Pancreas (tissue), 10 donors: ENCODE results near the gene KCNK7. TPM values are rescaled to one million over a fixed set of nuclear protein-coding genes. Genes with fewer than 3 reads are reported as not detected.

Source experiments
- ATAC-seq, 4 donors: fragments of 200-7000 bp; cut with Tn5 transposase; one replicate each; pipeline versions ENCODE4 v1.8.0 to v1.9.1; 2020; ENCODE audit warnings: mild to moderate bottlenecking in 4 of 4, moderate library complexity in 4 of 4
- DNase-seq, 6 donors: peaks; one replicate each; pipeline ENCODE4 v3.0.0-alpha.2; 2020
- FAIRE-seq: peaks from 2 replicates; lab custom pipeline; 2012; peaks lifted over from hg19 to GRCh38; lab: Jason Lieb, UNC
- H3K27ac ChIP-seq, 4 donors: fragments of 200-600 bp; sonication (generic); 1 replicate in 3 of 4; 2 replicates in 1 of 4; pipeline versions ENCODE4 v1.5.0 to v1.8.0; 2020
- H3K27me3 ChIP-seq, 4 donors: fragments of 200-600 bp; one replicate each; pipeline ENCODE4 v1.8.0; 2021
- H3K36me3 ChIP-seq, 3 donors: fragments of 200-600 bp; sonication (generic) in 1 of 3; one replicate each; pipeline versions ENCODE4 v1.5.0 to v1.8.0; 2020 to 2021
- H3K4me1 ChIP-seq, 3 donors: fragments of 200-600 bp; one replicate each; pipeline ENCODE4 v1.8.0; 2021
- H3K4me3 ChIP-seq, 4 donors: fragments of 200-600 bp; sonication (generic) in 2 of 4; one replicate each; pipeline versions ENCODE4 v1.5.0 to v1.8.0; 2020 to 2021
- H3K9me3 ChIP-seq, 4 donors: fragments of 200-600 bp; one replicate each; pipeline ENCODE4 v1.8.0; 2021
- CTCF ChIP-seq, 4 donors: fragments of 200-600 bp; sonication (generic) in 3 of 4; IDR thresholded peaks; one replicate each; pipeline versions ENCODE4 v1.5.0 to v1.8.0; 2021; ENCODE audit warnings: antibody characterized with exemption in 4 of 4
- WGBS, 2 donors: extraction: QIAGEN DNeasy Blood & Tissue Kit; methylation state at CpG; one replicate each; pipeline ENCODE4 v1.1.7; 2013; 5-methylcytosine and 5-hydroxymethylcytosine counted together
- intact Hi-C, 3 donors: fragments of 100-400 bp; cut with DNase I; formaldehyde crosslinking; loops; one replicate each; pipeline versions ENCODE4 v1.11.1 to v1.14.2; 2022
- polyA plus RNA-seq, 2 donors: library from polyadenylated mRNA; stranded (reverse); fragments of 200-250 nt; gene quantifications; one replicate each; pipeline ENCODE4 v1.2.3, GENCODE V29; 2013
- total RNA-seq, 6 donors: library from RNA; stranded (reverse); fragmentation: NEBNext Ultra II Directional in 4 of 6; extraction: Animal tissue kit (Norgen Biotek cat#: 25700) in 4 of 6; gene quantifications; one replicate each; pipeline versions ENCODE4 v1.2.1 to v1.2.4, GENCODE V29; 2021 to 2023
- donor health status: healthy with polysubstance abuse.
- donor health status: DM: no; HTN: no; CAD: no; lungs with moderate emphysema.
- donor health status: DM: no; HTN: no; CAD: no.
- donor health status: control.
- donor health status: control.
- donor health status: Bipolar disorder and iron deficiency.
- donor health status: DM: yes; HTN: yes; CAD: no.
- donor health status: DM: no; HTN: no; CAD: no.
- donor health status: DM: no; HTN: no; CAD: no.
- donor health status: DM: yes; HTN: yes; CAD: no.

The KCNK7 gene
- total and polyA plus RNA-seq, 8 donors, result 0.19 to 1.6 (median 0.84) TPM; not detected in 3

- intact Hi-C loops, result no loop called here
- DNase-seq, result peak in 3 of 6 donors; percentile 56 to 76 (median 65)
- no peak for FAIRE-seq
Measured at GRCh38 chr11:65573391-65574079, 22.1 kb downstream of the KCNK7 start.

GRCh38 chr11:65572356-65573051 lies 23.1 kb downstream of the KCNK7 start, which contains the start of gene FAM89B:
TSS of gene FAM89B (plus strand) at chr11:65572538. CDS start at chr11:65572670, 132 bp downstream.
- Histone ChIP-seq H3K4me1 (peaks cover 26 to 47% (median 28%) of the 10 kb centered on the region in 3 donors), H3K27me3 (no peaks in the 10 kb centered on the region), H3K36me3 (no peaks in the 10 kb centered on the region), H3K9me3 (no peaks in the 10 kb centered on the region), H3K27ac (peak within 1 kb of the TSS; percentile 53 to 86 (median 80)), H3K4me3 (peak within 1 kb of the TSS; percentile 71 to 88 (median 84))
- FAIRE-seq, result no peak
- ATAC-seq, result peak; percentile 25 to 46 (median 37)
- intact Hi-C loops, result no loop called here
- peak; percentile 89 to 95 (median 92) for DNase-seq
- WGBS, 2 donors, result 0 to 1% methylated on average over 51 to 86 of the region's 86 CpGs
- TF ChIP-seq CTCF (IDR thresholded peaks at IDR 0.05), result no peak

More at GRCh38 chr11:65573391-65574079, 22.1 kb downstream of the KCNK7 start:
- peak overlapping the region; percentile 40 to 86 (median 62) for H3K27ac ChIP-seq
- ATAC-seq, result no peak
- 20 to 32% methylated on average over 22 of the region's 22 CpGs for WGBS, 2 donors
- no peaks in the 10 kb centered on the region for H3K9me3 ChIP-seq
- peaks cover 21 to 42% (median 21%) of the 10 kb centered on the region in 3 donors for H3K4me1 ChIP-seq
- H3K27me3 ChIP-seq, result no peaks in the 10 kb centered on the region
- no peaks in the 10 kb centered on the region for H3K36me3 ChIP-seq
- peak overlapping the region; percentile 42 to 88 (median 72) for H3K4me3 ChIP-seq
- TF ChIP-seq CTCF (IDR thresholded peaks at IDR 0.05), result no peak

- ATAC-seq (peak in 1 of 4 donors; percentile 5), FAIRE-seq (no peak), DNase-seq (no peak)
- H3K27ac ChIP-seq, result peak overlapping the region; percentile 40 to 74 (median 62)
- intact Hi-C loops, result no loop called here
- peak in 1 of 4 donors; percentile 10 for TF ChIP-seq CTCF (IDR thresholded peaks at IDR 0.05)
- WGBS, 2 donors, result 3 to 4% methylated on average over 11 of the region's 11 CpGs
- no peaks in the 10 kb centered on the region for H3K9me3 ChIP-seq
- no peaks in the 10 kb centered on the region for H3K36me3 ChIP-seq
- no peaks in the 10 kb centered on the region for H3K27me3 ChIP-seq
- peaks cover 26 to 47% (median 28%) of the 10 kb centered on the region in 3 donors for H3K4me1 ChIP-seq
- peak overlapping the region; percentile 42 to 88 (median 72) for H3K4me3 ChIP-seq
Measured at GRCh38 chr11:65571940-65572339, 23.7 kb downstream of the KCNK7 start.

- H3K9me3 ChIP-seq, result no peaks in the 10 kb centered on the region
- H3K27me3 ChIP-seq, result no peaks in the 10 kb centered on the region
- H3K27ac ChIP-seq, result peak overlapping the region; percentile 53 to 85 (median 72)
- H3K4me3 ChIP-seq, result peak overlapping the region; percentile 71 to 88 (median 84)
- H3K4me1 ChIP-seq, result peaks cover 26 to 42% (median 28%) of the 10 kb centered on the region in 3 donors
- ATAC-seq, result no peak
- H3K36me3 ChIP-seq, result no peaks in the 10 kb centered on the region
- intact Hi-C loops, result no loop called here
- TF ChIP-seq CTCF (IDR thresholded peaks at IDR 0.05), result no peak
- FAIRE-seq, result no peak
- DNase-seq, result peak in 2 of 6 donors; percentile 55 to 65
- 35 to 45% methylated on average over 7 to 9 of the region's 9 CpGs for WGBS, 2 donors
Measured at GRCh38 chr11:65571420-65571819, 24.2 kb downstream of the KCNK7 start.
